Esophagus muscularis mucosa (tissue), 3 donors: ENCODE data around the gene SOD1.

Source experiments
- CTCF ChIP-seq, 3 experiments: fragments of 200-600 bp in 2 of 3; fragments of 450-650 bp in 1 of 3; sonication (generic) in 2 of 3; IDR thresholded peaks; one replicate each; pipeline ENCODE4 v1.5.1; 2017 to 2019; ENCODE audit warnings: antibody characterized with exemption in 3 of 3, mild to moderate bottlenecking in 2 of 3, moderate library complexity in 1 of 3
- POLR2A ChIP-seq: fragments of 450-650 bp; IDR thresholded peaks from one replicate; pipeline ENCODE4 v1.6.1; 2017; ENCODE audit warnings: antibody characterized with exemption, moderate library complexity, mild to moderate bottlenecking, low read depth

DNA sequence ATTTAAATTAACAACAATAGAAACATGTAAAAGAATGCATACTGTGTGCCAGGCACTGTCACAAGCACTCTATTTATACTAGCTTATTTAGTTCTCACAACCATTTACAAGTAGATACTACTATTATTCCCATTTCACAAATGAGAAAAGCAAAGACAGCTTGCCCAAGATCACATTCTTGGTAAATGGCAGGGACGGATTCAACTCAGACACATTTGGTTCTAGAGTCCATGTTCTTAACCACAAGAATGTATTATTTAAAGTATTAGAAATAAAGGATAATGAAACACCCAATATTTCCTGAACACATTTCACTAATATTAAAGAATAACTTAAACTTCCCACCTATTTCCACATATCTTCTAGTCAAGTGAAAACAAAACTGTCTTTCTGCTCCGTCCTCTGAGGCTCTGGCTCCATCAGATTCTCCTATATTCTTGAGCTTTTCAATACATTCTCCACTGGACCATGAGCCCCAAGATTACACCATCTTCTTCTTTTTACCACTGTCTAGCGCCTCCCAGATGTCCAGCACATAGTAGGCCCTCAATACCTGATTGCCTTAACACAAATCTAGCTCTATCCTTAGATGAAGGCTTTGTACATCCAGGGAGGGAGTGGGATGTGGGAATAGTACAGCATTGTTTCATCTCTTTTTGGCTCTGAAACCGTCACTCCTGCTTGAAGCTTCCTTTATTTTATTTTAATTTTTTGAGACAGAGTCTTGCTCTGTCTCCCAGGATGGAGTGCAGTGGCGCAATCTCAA lies 29.3 kb downstream of the SOD1 start:
- TF ChIP-seq CTCF (IDR thresholded peaks at IDR 0.05) (no peak), POLR2A (no peak)
